Measurements from ENCODE around the gene BCL6B. TPM values are rescaled to one million over a fixed set of nuclear protein-coding genes. Genes with fewer than 3 reads are reported as not detected.
"Not testable (repeated sequence)": the region's sequence is repeated elsewhere in the genome, so short reads cannot be mapped to it uniquely, and the experiment has no call there.

The BCL6B gene, protein sequence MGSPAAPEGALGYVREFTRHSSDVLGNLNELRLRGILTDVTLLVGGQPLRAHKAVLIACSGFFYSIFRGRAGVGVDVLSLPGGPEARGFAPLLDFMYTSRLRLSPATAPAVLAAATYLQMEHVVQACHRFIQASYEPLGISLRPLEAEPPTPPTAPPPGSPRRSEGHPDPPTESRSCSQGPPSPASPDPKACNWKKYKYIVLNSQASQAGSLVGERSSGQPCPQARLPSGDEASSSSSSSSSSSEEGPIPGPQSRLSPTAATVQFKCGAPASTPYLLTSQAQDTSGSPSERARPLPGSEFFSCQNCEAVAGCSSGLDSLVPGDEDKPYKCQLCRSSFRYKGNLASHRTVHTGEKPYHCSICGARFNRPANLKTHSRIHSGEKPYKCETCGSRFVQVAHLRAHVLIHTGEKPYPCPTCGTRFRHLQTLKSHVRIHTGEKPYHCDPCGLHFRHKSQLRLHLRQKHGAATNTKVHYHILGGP
- 0.02 TPM in 1 of 2 replicates, not detected in the other for total RNA-seq (2014; rRNA removed; shearing (Covaris generic))

DNA sequence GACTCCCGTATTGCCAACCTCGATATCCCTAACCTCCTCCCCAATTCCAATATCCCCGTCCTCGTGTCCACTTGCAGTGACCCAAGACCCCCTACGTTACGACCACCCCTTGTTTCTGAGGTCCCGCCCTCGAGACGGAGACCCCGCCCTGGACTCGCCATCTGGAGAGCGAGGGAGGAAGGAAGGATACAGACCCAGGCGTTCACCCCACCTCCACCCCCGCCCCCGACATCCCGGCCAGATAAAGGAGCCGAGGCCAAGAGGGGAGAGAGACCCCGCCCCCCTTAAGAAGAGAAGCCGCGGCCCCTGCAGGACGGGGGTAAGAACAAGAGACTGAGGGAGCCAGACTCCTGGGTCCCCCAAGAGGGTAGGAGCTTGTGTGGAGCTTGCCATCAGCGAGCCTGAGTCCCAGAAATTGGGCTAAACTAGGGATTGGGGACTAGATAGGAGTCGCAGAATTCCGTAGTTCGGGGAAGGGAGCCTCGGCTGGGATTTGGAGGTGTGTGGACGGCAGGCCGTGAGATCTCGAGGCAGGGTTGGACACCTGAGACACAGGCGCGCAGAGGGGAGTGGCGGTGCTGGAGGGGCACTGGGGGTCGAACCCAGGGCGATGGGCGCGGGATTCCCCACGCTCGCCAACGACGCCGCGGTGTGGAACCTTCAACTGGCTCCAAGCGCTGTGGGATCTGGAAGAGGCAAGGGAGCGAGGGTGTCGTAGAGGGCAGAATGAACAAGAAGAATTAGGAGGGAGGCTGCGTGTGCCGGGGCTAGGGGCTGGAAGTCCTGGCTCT lies at the start of gene BCL6B:
Gene BCL6B (plus strand): TSS at position 270 of the 791 bp plus-strand sequence. CDS start 622 bp downstream, outside the sequence.
- no peak for DNase-seq
- Histone ChIP-seq H3K4me1 (no peaks in the 10 kb centered on the region), H3K27ac (peak within 1 kb of the TSS; percentile 29; the same call in 1 of the 2 replicates), H3K36me3 (no peaks in the 10 kb centered on the region), H3K27me3 (no peaks in the 10 kb centered on the region), H3K4me3 (peak within 1 kb of the TSS; percentile 48), H3K9me3 (replicated peaks) (no peaks in the 10 kb centered on the region)

DNA sequence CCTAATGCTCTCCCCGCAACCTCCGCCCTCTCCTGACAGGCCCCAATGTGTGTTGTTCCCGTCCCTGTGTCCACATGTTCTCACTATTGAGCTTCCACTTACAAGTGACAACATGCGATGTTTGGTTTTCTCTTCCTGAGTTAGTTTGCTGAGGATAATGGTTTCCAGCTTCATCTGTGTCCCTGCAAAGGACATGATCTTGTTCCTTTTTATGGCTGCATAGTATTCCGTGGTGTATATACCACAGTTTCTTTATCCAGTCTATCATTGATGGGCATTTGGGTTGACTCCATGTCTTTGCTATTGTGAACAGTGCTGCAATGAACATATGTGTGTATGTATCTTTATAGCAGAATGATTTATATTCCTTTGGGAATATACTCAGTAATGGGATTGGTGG lies 43.4 kb upstream of the BCL6B start:
- H3K4me3 ChIP-seq; H3K27me3 ChIP-seq; H3K36me3 ChIP-seq; H3K4me1 ChIP-seq; H3K9me3 ChIP-seq (replicated peaks); H3K27ac ChIP-seq; DNase-seq: not testable (repeated sequence)

DNA sequence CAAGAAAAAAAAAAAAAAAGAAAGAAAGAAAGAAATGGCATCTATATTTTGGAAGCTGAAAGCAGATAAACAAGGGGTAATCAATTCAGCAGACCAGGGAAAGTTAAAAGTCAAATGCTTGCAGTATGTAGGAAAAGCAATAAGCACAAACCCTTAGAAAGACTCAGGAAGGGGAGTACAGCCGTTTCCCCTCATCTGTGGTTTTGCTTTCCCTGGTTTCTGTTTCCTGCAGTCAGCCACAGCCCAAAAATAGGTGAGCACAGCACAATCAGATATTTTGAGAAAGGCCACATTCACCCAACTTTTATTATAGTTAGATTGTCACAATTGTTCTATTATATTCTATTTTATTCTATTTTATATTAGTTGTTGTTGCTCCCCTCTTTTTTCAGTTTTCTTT lies 41.4 kb upstream of the BCL6B start:
- Histone ChIP-seq H3K27ac (no peak overlapping the region), H3K9me3 (replicated peaks) (no peaks in the 10 kb centered on the region), H3K27me3 (no peaks in the 10 kb centered on the region), H3K36me3 (no peaks in the 10 kb centered on the region), H3K4me1 (no peaks in the 10 kb centered on the region), H3K4me3 (no peak overlapping the region)
- DNase-seq, result no peak

DNA sequence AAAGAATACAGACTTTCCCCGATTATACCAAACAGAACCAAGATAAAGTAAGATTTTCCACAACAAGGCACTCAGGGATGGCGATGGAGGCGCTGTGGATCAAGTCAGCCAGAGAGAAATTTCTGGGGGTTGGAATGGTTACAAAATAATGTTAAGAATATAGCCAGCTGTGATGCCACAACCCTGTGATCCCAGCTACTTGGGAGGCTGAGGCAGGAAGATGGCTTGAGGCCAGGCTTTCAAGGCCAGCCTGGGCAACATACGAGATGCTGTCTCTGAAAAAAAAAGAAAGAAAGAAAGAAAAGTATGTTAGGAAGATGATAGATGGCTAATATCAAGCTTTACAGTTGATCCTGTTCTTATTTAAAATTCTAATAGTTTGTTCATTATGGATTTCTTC lies 37.6 kb upstream of the BCL6B start:
- no peaks in the 10 kb centered on the region for H3K9me3 ChIP-seq (replicated peaks)
- DNase-seq, result no peak

DNA sequence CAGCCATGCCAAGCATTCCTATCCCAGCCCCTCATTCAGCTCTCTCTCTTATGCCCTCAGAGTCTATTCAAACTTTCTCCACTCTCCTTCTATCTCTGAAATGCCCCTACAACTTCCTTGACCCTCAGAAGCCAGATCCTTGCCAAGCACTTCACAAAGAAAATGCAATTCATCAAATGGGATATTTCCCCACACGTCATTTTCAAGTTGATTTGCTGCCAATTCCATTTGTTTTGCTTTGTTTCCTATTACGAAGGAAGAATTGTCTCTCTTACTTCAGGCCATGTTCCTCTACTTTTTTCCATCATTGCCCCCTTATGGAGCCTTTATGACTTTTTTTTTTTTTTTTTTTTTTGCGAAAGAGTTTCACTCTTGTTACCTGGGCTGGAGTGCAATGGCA lies 36.2 kb upstream of the BCL6B start:
- no peaks in the 10 kb centered on the region for H3K4me1 ChIP-seq
- H3K4me3 ChIP-seq, result no peak overlapping the region
- no peak overlapping the region for H3K27ac ChIP-seq
- H3K36me3 ChIP-seq, result no peaks in the 10 kb centered on the region
- H3K9me3 ChIP-seq (replicated peaks), result no peaks in the 10 kb centered on the region
- no peak for DNase-seq
- no peaks in the 10 kb centered on the region for H3K27me3 ChIP-seq

More for the DNA sequence above, 37.6 kb upstream of the BCL6B start:
- H3K27ac ChIP-seq, result no peak overlapping the region
- H3K4me3 ChIP-seq, result no peak overlapping the region
- no peaks in the 10 kb centered on the region for H3K36me3 ChIP-seq
- no peaks in the 10 kb centered on the region for H3K27me3 ChIP-seq
- no peaks in the 10 kb centered on the region for H3K4me1 ChIP-seq

DNA sequence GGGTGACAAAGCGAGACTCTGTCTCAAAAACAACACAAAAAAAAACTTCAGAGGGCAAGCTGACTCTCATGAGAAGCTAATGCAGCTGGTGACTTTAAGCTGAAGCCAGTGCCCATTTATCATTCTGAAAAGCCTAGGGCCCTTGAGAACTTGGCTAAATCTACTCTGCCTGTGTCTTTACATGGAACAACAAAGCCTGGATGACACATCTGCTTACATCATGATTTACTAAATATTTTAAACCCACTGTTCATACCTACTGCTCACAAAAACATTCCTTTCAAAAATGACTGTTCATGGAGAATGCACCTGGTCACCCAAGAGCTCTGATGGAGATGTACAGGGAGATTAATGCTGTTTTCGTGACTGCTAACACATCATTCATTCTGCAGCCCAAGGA lies 33.1 kb upstream of the BCL6B start:
- H3K9me3 ChIP-seq (replicated peaks), result no peaks in the 10 kb centered on the region
- H3K36me3 ChIP-seq, result no peaks in the 10 kb centered on the region
- H3K27me3 ChIP-seq, result no peaks in the 10 kb centered on the region
- H3K27ac ChIP-seq, result no peak overlapping the region
- DNase-seq, result no peak
- no peak overlapping the region for H3K4me3 ChIP-seq
- H3K4me1 ChIP-seq, result no peaks in the 10 kb centered on the region

DNA sequence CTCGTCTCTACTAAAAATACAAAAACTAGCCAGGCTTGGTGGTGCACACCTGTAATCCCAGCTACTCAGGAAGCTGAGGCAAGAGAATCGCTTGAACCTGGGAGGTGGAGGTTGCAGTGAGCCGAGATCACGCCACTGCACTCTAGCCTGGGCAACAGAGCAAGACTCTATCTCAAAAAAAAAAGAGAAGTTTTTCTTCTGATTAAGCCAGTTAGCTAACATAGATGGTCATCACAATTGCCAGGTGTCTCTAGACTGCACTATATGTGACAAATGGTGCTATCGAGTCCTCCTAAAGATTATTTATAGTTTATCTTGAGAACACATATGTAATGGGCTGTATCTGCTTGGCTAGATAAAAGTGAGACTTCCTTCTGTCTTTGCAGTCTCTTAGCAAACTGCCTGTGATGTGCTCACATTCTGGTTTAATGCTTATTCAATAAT lies 29.2 kb upstream of the BCL6B start:
- not testable (repeated sequence) for H3K27ac ChIP-seq; H3K36me3 ChIP-seq; H3K9me3 ChIP-seq (replicated peaks); DNase-seq; H3K4me3 ChIP-seq; H3K4me1 ChIP-seq; H3K27me3 ChIP-seq

DNA sequence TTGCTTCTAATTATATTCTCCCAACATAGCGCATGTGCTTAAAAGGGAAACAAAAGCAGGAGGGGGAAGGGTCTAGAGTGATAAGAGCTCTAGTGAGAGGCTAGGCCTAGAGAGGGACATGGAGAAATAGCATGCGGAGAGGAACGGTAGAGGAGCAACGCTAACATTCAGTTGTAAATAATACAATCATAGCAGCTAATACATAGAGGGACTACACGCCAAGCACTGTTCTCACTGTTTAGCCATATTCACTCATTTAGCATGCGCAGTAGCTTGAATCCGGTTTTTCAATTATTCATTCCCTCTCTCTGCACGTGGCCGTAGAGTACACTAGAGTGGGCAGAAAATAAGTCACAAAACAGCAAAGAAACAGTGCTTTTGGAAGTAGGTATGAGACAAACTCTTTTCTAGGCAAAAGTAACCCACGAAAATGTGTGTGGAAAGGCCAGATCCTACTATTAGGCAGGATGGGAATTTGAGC lies 28.7 kb upstream of the BCL6B start:
- H3K4me1 ChIP-seq, result no peaks in the 10 kb centered on the region
- no peak overlapping the region for H3K27ac ChIP-seq
- no peak for DNase-seq
- no peaks in the 10 kb centered on the region for H3K36me3 ChIP-seq
- no peak overlapping the region for H3K4me3 ChIP-seq
- H3K9me3 ChIP-seq (replicated peaks), result no peaks in the 10 kb centered on the region
- no peaks in the 10 kb centered on the region for H3K27me3 ChIP-seq

DNA sequence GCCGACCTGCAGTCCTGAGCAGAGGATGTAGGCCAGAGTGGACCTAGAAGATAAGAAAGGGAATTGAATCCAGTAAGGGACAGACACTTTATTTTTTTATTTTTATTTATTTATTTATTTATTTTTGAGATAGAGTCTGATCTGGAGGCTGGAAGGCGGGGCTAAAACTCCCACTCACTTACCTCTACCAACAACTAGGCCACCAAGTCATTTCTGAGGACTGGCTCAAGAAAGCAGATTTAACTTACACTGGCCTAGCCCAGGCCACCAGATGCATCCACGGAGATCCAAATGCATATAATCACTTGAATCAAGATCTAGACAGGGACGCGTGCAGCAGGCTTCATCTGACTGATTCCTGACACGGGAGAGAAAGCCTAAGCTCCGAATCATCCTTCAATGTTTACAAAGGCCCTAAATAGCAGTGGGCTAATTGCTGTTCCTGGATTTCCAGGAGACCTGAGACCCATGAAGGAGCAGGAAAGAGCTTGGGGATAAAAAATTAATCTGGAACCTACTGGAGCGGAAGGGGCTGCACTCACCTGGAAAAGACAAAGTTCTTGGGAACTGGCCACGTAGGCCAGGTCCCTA lies 28.1 kb upstream of the BCL6B start:
- Histone ChIP-seq H3K9me3 (replicated peaks) (no peaks in the 10 kb centered on the region), H3K4me1 (no peaks in the 10 kb centered on the region), H3K4me3 (no peak overlapping the region), H3K36me3 (no peaks in the 10 kb centered on the region), H3K27me3 (no peaks in the 10 kb centered on the region), H3K27ac (no peak overlapping the region)
- no peak for DNase-seq

DNA sequence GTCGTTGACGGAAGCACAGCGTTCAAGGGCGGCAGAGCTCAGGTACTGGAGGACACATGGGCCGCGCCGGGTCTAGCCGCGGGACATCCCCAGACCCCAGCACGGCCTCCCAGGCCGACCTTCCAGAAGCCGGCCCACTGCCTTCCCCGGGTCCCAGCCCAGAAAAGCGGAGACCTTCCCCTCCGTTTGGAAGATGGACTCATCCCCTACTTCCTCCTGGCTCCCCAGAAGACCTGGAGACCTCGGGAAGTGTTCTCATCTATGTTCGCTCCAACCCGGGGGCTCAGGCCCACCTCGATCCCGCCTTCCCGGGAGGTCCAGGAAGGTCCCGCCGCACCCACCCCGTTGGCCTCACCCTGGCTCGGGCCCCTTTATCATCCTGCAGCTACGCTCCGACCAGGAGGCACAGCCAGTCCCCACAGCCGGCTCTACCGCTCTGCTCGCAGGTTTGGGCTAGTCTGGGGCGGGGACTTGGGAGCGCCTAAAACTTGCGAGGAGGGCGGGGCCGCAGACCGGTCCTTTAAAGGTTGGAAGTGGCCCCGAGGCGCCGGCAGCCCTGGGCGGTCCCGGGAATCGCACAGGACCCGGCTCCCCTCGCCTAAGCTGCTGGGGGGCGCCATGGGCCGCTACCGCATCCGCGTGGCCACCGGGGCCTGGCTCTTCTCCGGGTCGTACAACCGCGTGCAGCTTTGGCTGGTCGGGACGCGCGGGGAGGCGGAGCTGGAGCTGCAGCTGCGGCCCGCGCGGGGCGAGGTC lies 27.2 kb upstream of the BCL6B start, which contains the start of gene ALOX12:
Gene ALOX12 (plus strand): TSS at position 550 of the 756 bp plus-strand sequence. CDS start 69 bp downstream, at position 619.
- Histone ChIP-seq H3K4me1 (no peaks in the 10 kb centered on the region), H3K9me3 (replicated peaks) (no peaks in the 10 kb centered on the region), H3K36me3 (no peaks in the 10 kb centered on the region), H3K4me3 (no peak within 1 kb of the TSS), H3K27ac (no peak within 1 kb of the TSS), H3K27me3 (no peaks in the 10 kb centered on the region)
- DNase-seq, result no peak

DNA sequence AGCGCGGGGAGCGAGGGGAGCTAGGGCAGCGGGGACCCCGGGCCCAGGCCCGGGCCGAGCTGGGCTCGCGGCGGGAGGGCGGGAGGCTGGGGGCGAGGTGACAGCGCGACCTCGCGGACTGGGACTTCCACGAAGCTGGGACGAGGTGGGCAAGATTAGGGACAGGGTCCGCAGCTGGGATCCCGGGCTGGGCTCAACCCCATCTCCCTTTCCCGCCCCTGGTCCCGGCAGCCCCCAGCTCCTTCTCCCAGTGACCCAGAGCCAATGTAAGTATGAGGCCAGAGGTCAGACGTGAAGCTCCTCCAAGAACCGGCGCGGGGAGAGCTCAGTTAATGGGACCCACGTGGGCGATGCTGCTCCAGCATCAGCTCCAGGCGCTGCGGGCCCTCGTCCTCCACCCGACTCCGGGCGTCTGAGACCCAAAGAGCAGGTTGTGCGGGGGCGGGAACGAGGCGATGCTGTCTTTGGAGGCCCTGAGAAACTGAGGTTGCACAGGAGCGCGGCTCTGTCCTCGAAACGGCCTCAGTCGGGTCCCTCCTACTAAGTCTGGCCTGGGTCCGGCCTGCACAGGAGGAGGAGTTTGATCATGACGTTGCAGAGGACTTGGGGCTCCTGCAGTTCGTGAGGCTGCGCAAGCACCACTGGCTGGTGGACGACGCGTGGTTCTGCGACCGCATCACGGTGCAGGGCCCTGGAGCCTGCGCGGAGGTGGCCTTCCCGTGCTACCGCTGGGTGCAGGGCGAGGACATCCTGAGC lies 26.4 kb upstream of the BCL6B start:
- no peak overlapping the region for H3K4me3 ChIP-seq
- no peaks in the 10 kb centered on the region for H3K36me3 ChIP-seq

DNA sequence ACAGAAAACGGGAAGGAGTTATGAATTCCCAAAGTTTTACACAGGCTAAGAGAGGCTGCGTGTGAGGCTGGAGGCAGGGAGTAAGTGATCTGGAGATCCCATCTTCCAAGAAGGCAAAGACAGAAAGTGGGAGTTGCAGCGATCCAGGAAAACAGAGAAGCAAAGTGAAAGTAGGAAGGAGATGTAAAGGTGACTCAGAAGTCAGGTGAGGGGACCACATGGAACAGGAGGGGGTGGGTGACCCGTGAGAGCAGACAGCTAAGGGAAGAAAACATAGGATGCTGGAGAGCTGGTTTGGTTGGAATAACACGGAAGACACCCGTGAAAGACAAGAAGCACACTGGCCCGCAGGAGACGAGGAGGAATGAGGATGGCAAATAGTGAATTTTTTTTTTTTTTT lies 25.7 kb upstream of the BCL6B start:
- Histone ChIP-seq H3K4me1 (no peaks in the 10 kb centered on the region), H3K9me3 (replicated peaks) (no peaks in the 10 kb centered on the region), H3K27me3 (no peaks in the 10 kb centered on the region), H3K36me3 (no peaks in the 10 kb centered on the region), H3K4me3 (no peak overlapping the region), H3K27ac (no peak overlapping the region)
- no peak for DNase-seq

More for the DNA sequence above, 26.4 kb upstream of the BCL6B start:
- DNase-seq, result no peak
- no peaks in the 10 kb centered on the region for H3K4me1 ChIP-seq
- H3K9me3 ChIP-seq (replicated peaks), result no peaks in the 10 kb centered on the region
- no peaks in the 10 kb centered on the region for H3K27me3 ChIP-seq
- no peak overlapping the region for H3K27ac ChIP-seq

DNA sequence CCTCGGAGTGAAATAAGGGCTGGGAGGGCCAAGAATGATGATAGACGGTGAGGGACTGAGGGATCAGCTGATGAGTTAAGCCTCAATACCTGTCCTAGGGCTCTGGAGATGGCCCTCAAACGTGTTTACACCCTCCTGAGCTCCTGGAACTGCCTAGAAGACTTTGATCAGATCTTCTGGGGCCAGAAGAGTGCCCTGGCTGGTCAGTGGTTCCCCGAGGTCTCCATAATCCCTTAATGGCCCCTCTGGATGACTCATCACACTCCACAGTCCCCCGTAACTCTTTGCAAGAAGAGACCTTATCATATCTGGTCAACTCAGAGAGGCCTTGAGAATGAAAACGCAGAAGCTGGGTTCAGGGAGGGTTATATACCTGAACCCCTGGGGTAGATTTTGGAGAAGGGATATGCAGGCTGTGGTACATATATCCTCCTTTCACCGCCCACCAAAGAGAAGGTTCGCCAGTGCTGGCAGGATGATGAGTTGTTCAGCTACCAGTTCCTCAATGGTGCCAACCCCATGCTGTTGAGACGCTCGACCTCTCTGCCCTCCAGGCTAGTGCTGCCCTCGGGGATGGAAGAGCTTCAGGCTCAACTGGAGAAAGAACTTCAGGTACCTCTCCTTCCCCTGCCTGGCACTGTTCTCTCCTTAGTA lies 23.9 kb upstream of the BCL6B start:
- no peaks in the 10 kb centered on the region for H3K27me3 ChIP-seq
- H3K9me3 ChIP-seq (replicated peaks), result no peaks in the 10 kb centered on the region
- H3K4me3 ChIP-seq, result no peak overlapping the region
- H3K4me1 ChIP-seq, result no peaks in the 10 kb centered on the region
- no peak overlapping the region for H3K27ac ChIP-seq
- no peak for DNase-seq
- H3K36me3 ChIP-seq, result no peaks in the 10 kb centered on the region; the same call in 1 of the 2 replicates

All from SJCRH30 (cell line).